ENCODE results near the gene LRIG1.

Gene LRIG1

GRCh38 chr3:66400411-66401156 is 100.2 kb downstream of the LRIG1 start:
- no peak for DNase-seq

- no peak for DNase-seq
Measured at GRCh38 chr3:66399529-66400232, 101.1 kb downstream of the LRIG1 start.

- DNase-seq, result no peak
Measured at GRCh38 chr3:66398228-66399025, 102.4 kb downstream of the LRIG1 start.

GRCh38 chr3:66397745-66398144 is 103.1 kb downstream of the LRIG1 start:
- DNase-seq, result no peak

GRCh38 chr3:66396888-66397287 is 103.9 kb downstream of the LRIG1 start:
- DNase-seq, result no peak

GRCh38 chr3:66396161-66396760 is 104.6 kb downstream of the LRIG1 start:
- DNase-seq, result no peak

- no peak for DNase-seq
Measured at GRCh38 chr3:66395635-66396034, 105.2 kb downstream of the LRIG1 start.

GRCh38 chr3:66394753-66395249 is 106.0 kb downstream of the LRIG1 start:
- no peak for DNase-seq

GRCh38 chr3:66394019-66394752 is 106.6 kb downstream of the LRIG1 start:
- DNase-seq, result peak; percentile 43

- no peak for DNase-seq
Measured at GRCh38 chr3:66393333-66394005, 107.4 kb downstream of the LRIG1 start.

GRCh38 chr3:66392966-66393332 is 107.9 kb downstream of the LRIG1 start:
- no peak for DNase-seq

- DNase-seq, result no peak
Measured at GRCh38 chr3:66392512-66392911, 108.3 kb downstream of the LRIG1 start.

- DNase-seq, result no peak
Measured at GRCh38 chr3:66390013-66390412, 110.8 kb downstream of the LRIG1 start.

GRCh38 chr3:66386925-66387650 is 113.7 kb downstream of the LRIG1 start:
- no peak for DNase-seq

- no peak for DNase-seq
Measured at GRCh38 chr3:66386011-66386924, 114.6 kb downstream of the LRIG1 start.

GRCh38 chr3:66385066-66385465 is 115.8 kb downstream of the LRIG1 start:
- no peak for DNase-seq

- DNase-seq, result no peak
Measured at GRCh38 chr3:66383998-66384745, 116.7 kb downstream of the LRIG1 start.

GRCh38 chr3:66383023-66383422 is 117.8 kb downstream of the LRIG1 start:
- DNase-seq, result no peak

GRCh38 chr3:66382142-66382541 is 118.7 kb downstream of the LRIG1 start:
- DNase-seq, result no peak

Measured in effector CD4-positive, alpha-beta T cell (primary cell).